ENCODE results near the gene PBX4.

GRCh38 chr19:19662344-19662743, 43.9 kb upstream of the PBX4 start:
- TF ChIP-seq CTCF (conservative IDR thresholded peaks at IDR 0.05; ENCODE audit: low read depth in 2 of 2) (no peak), REST (IDR thresholded peaks at IDR 0.05; ENCODE audit: unreplicated experiment) (no peak), ETS1 (IDR thresholded peaks at IDR 0.05) (no peak), POLR2AphosphoS5 (IDR thresholded peaks at IDR 0.05; ENCODE audit: low read depth) (no peak), EZH2 (IDR thresholded peaks at IDR 0.05; ENCODE audit: low read depth, unreplicated experiment) (no peak), NANOG (IDR thresholded peaks at IDR 0.05; ENCODE audit: borderline replicate concordance) (no peak), JUNB (IDR thresholded peaks at IDR 0.05; ENCODE audit: unreplicated experiment) (no peak), EZH2phosphoT487 (IDR thresholded peaks at IDR 0.05; ENCODE audit: unreplicated experiment) (no peak), CREB1 (CRISPR knock-in tag; IDR thresholded peaks at IDR 0.05; ENCODE audit: low read depth) (no peak), ZNF331 (CRISPR knock-in tag; IDR thresholded peaks at IDR 0.05; ENCODE audit: low read depth) (no peak), ZNF114 (CRISPR knock-in tag; IDR thresholded peaks at IDR 0.05) (no peak)

Data from GM23338 (cell line).